Adrenal gland (tissue), 12 donors: ENCODE measurements around the gene PTPRS. TPM values are rescaled to one million over a fixed set of nuclear protein-coding genes. Genes with fewer than 3 reads are reported as not detected.

Experiments
- DNase-seq, 7 donors: peaks; one replicate each; pipeline ENCODE4 v3.0.0-alpha.2; 2019 to 2020
- H3K27ac ChIP-seq, 5 donors: fragments of 200-600 bp; sonication (generic) in 4 of 5; 1 replicate in 3 of 5; 2 replicates in 2 of 5; pipeline versions ENCODE4 v1.5.1 to v1.8.0; 2016 to 2020; ENCODE audit warnings: mild to moderate bottlenecking in 1 of 5
- H3K27me3 ChIP-seq: fragments of 200-600 bp; 2 replicates; pipeline ENCODE4 v1.8.0; 2021
- H3K36me3 ChIP-seq, 2 donors: fragments of 200-600 bp; replicated peaks in 1 of 2; 1 replicate in 1 of 2; 2 replicates in 1 of 2; pipeline versions ENCODE4 v1.5.1 to v1.8.0; 2018 to 2022
- H3K4me1 ChIP-seq, 2 donors: fragments of 200-600 bp; replicated peaks in 1 of 2; 1 replicate in 1 of 2; 2 replicates in 1 of 2; pipeline versions ENCODE4 v1.5.1 to v1.8.0; 2018 to 2021
- H3K4me3 ChIP-seq, 4 donors: fragments of 200-600 bp; sonication (generic) in 3 of 4; one replicate each; pipeline ENCODE4 v1.5.1; 2016 to 2018
- H3K9me3 ChIP-seq, 3 donors: fragments of 200-600 bp; sonication (generic) in 1 of 3; replicated peaks in 1 of 3; 1 replicate in 2 of 3; 2 replicates in 1 of 3; pipeline versions ENCODE4 v1.5.1 to v1.8.0; 2016 to 2021
- CTCF ChIP-seq, 6 experiments: fragments of 450-650 bp in 4 of 6; fragments of 200-600 bp in 2 of 6; sonication (generic) in 1 of 6; IDR thresholded peaks; 1 replicate in 5 of 6; 2 replicates in 1 of 6; pipeline versions ENCODE4 v1.5.1 to v1.8.0; 2016 to 2021; ENCODE audit warnings: antibody characterized with exemption in 6 of 6, mild to moderate bottlenecking in 2 of 6, moderate library complexity in 1 of 6
- POLR2A ChIP-seq, 2 donors: fragments of 450-650 bp; IDR thresholded peaks; one replicate each; pipeline ENCODE4 v1.6.1; 2017; ENCODE audit warnings: antibody characterized with exemption in 2 of 2, mild to moderate bottlenecking in 2 of 2, moderate library complexity in 1 of 2
- WGBS, 4 donors: extraction: QIAGEN DNeasy Blood & Tissue Kit in 2 of 4; methylation state at CpG; one replicate each; pipeline versions ENCODE4 v1.1.5 to v1.1.7; 2013 to 2017; 5-methylcytosine and 5-hydroxymethylcytosine counted together
- intact Hi-C, 2 donors: fragments of 100-400 bp; cut with DNase I; formaldehyde crosslinking; loops; one replicate each; pipeline versions ENCODE4 v1.14.1 to v1.15.0; 2022 to 2023
- polyA plus RNA-seq, 3 donors: library from polyadenylated mRNA; stranded (reverse); fragments of 200-250 nt in 2 of 3; fragments of 350-450 nt in 1 of 3; fragmentation: Illumina TruSeq in 1 of 3; extraction: RNeasy Lipid Tissue Mini Kit (QIAGEN cat#74804) in 1 of 3; gene quantifications; one replicate each; pipeline ENCODE4 v1.2.3, GENCODE V29; 2013 to 2014
- total RNA-seq, 9 donors: library from RNA; depleted of rRNA in 4 of 9; stranded (reverse); fragments of >200 nt in 4 of 9; fragments of 120-200 nt in 1 of 9; fragmentation: NEBNext Ultra II Directional in 1 of 9; extraction: Animal tissue kit (Norgen Biotek cat#: 25700) in 1 of 9; gene quantifications; one replicate each; pipeline versions ENCODE4 v1.1.0 to v1.2.4, GENCODE V29; 2013 to 2023
- donor health status: healthy with polysubstance abuse.
- donor health status: Bipolar disorder and iron deficiency.
- donor health status: DM: yes; HTN: yes; CAD: no.
- donor health status: DM: no; HTN: no; CAD: no.
- donor health status: DM: no; HTN: no; CAD: no.
- donor health status: DM: yes; HTN: yes; CAD: no.

Gene PTPRS
- total and polyA plus RNA-seq, 12 donors = 8.8 to 376 (median 164) TPM

- Histone ChIP-seq H3K27ac (peak overlapping the region in 1 of 5 donors; percentile 20), H3K36me3 (no peaks in the 10 kb centered on the region), H3K4me3 (no peak overlapping the region), H3K4me1 (peaks cover 6% of the 10 kb centered on the region in 2 donors), H3K9me3 (no peaks in the 10 kb centered on the region), H3K27me3 (peaks cover 12% of the 10 kb centered on the region)
- 6 to 10% (median 6%) methylated on average over 15 to 29 of the region's 29 CpGs for WGBS, 4 donors
- no peak for TF ChIP-seq POLR2A (IDR thresholded peaks at IDR 0.05)
- TF ChIP-seq CTCF (IDR thresholded peaks at IDR 0.05) = no peak
- DNase-seq = no peak
- intact Hi-C loops = no loop called here
Measured at GRCh38 chr19:5338656-5339197, 1.9 kb downstream of the PTPRS start.

GRCh38 chr19:5337708-5338655 lies 2.6 kb downstream of the PTPRS start:
- WGBS, 4 donors = 57 to 62% (median 60%) methylated on average over 14 to 34 of the region's 34 CpGs
- intact Hi-C loops = no loop called here
- no peak for DNase-seq
- H3K27me3 ChIP-seq = peaks cover 12% of the 10 kb centered on the region
- H3K4me3 ChIP-seq = no peak overlapping the region
- peak overlapping the region in 1 of 5 donors; percentile 20 for H3K27ac ChIP-seq
- H3K4me1 ChIP-seq = peaks cover 6% of the 10 kb centered on the region in 2 donors
- H3K36me3 ChIP-seq = no peaks in the 10 kb centered on the region
- TF ChIP-seq POLR2A (IDR thresholded peaks at IDR 0.05) = no peak
- no peaks in the 10 kb centered on the region for H3K9me3 ChIP-seq

- Histone ChIP-seq H3K4me3 (no peak overlapping the region), H3K4me1 (peaks cover 6% of the 10 kb centered on the region in 2 donors), H3K9me3 (no peaks in the 10 kb centered on the region), H3K27me3 (peaks cover 12% of the 10 kb centered on the region), H3K36me3 (no peaks in the 10 kb centered on the region), H3K27ac (no peak overlapping the region)
- TF ChIP-seq CTCF (IDR thresholded peaks at IDR 0.05) (no peak), POLR2A (IDR thresholded peaks at IDR 0.05) (no peak)
- no peak for DNase-seq
- 72 to 85% (median 81%) methylated on average over 24 of the region's 24 CpGs for WGBS, 4 donors
- intact Hi-C loops = no loop called here
Measured at GRCh38 chr19:5337126-5337525, 3.5 kb downstream of the PTPRS start.

GRCh38 chr19:5336195-5336965 lies 4.2 kb downstream of the PTPRS start:
- Histone ChIP-seq H3K36me3 (no peaks in the 10 kb centered on the region), H3K9me3 (no peaks in the 10 kb centered on the region), H3K4me1 (peaks cover 6% of the 10 kb centered on the region in 2 donors), H3K27me3 (peaks cover 12% of the 10 kb centered on the region), H3K4me3 (no peak overlapping the region), H3K27ac (no peak overlapping the region)
- DNase-seq = no peak
- WGBS, 4 donors = 21 to 42% (median 36%) methylated on average over 18 to 21 of the region's 21 CpGs
- no peak for TF ChIP-seq CTCF (IDR thresholded peaks at IDR 0.05)
- TF ChIP-seq POLR2A (IDR thresholded peaks at IDR 0.05) = no peak
- intact Hi-C loops = no loop called here
